ENCODE data around the gene CCDC201.

Gene CCDC201

DNA sequence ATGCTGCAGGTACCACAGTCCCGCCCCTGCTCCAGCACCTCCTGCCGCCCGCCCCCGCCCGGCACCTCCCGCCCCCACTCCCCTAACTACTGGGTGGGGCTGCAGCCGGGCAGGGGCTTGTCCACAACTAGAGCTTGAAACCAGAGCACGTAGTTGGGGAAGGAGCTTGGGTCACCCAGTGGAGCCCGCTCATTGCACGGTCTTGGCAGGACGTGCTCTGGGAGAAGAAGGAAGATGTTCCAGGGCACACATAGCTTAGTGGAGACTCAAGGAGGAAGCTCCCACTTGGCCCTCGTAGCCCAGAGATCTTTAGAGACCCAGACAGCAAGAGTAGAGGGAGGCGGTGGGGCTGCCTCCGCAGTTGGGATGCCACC is 16.1 kb upstream of the CCDC201 start:
- DNase-seq (ENCODE audit: low read depth), result no peak
- TF ChIP-seq POLR2A (IDR thresholded peaks at IDR 0.05; ENCODE audit: extremely low read depth, insufficient read length), result no peak
- H3K4me3 ChIP-seq (ENCODE audit: low read depth, low read length), result no peak overlapping the region

DNA sequence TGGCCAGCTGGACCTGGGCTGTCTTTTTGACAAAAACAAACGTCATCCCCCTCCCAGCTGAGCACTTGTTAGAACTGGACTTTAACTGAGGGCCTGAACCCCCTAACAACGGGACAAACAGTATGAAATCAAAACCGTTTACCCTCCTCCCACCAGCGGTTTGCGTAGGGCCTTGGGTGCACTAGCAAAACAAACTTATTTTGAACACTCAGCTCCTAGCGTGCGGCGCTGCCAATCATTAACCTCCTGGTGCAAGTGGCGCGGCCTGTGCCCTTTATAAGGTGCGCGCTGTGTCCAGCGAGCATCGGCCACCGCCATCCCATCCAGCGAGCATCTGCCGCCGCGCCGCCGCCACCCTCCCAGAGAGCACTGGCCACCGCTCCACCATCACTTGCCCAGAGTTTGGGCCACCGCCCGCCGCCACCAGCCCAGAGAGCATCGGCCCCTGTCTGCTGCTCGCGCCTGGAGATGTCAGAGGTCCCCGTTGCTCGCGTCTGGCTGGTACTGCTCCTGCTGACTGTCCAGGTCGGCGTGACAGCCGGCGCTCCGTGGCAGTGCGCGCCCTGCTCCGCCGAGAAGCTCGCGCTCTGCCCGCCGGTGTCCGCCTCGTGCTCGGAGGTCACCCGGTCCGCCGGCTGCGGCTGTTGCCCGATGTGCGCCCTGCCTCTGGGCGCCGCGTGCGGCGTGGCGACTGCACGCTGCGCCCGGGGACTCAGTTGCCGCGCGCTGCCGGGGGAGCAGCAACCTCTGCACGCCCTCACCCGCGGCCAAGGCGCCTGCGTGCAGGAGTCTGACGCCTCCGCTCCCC is 15.5 kb upstream of the CCDC201 start, which contains the start of gene IGFBP1:
Gene IGFBP1, plus strand, starts transcription at position 304 of the 808 bp plus-strand sequence. Its CDS starts 165 bp downstream, at position 469.
- DNase-seq (ENCODE audit: low read depth), result no peak
- no peak for TF ChIP-seq POLR2A (IDR thresholded peaks at IDR 0.05; ENCODE audit: extremely low read depth, insufficient read length)
- no peak for TF ChIP-seq MYC (IDR thresholded peaks at IDR 0.05; ENCODE audit: low read depth, low read length)
- TF ChIP-seq, protein P1, sequence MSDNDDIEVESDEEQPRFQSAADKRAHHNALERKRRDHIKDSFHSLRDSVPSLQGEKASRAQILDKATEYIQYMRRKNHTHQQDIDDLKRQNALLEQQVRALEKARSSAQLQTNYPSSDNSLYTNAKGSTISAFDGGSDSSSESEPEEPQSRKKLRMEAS (IDR thresholded peaks at IDR 0.05; ENCODE audit: low read depth, low read length), result no peak
- TF ChIP-seq, protein P2, sequence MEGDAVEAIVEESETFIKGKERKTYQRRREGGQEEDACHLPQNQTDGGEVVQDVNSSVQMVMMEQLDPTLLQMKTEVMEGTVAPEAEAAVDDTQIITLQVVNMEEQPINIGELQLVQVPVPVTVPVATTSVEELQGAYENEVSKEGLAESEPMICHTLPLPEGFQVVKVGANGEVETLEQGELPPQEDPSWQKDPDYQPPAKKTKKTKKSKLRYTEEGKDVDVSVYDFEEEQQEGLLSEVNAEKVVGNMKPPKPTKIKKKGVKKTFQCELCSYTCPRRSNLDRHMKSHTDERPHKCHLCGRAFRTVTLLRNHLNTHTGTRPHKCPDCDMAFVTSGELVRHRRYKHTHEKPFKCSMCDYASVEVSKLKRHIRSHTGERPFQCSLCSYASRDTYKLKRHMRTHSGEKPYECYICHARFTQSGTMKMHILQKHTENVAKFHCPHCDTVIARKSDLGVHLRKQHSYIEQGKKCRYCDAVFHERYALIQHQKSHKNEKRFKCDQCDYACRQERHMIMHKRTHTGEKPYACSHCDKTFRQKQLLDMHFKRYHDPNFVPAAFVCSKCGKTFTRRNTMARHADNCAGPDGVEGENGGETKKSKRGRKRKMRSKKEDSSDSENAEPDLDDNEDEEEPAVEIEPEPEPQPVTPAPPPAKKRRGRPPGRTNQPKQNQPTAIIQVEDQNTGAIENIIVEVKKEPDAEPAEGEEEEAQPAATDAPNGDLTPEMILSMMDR (IDR thresholded peaks at IDR 0.05; ENCODE audit: low read depth, low read length), result no peak
- H3K4me3 ChIP-seq (ENCODE audit: low read depth, low read length), result no peak within 1 kb of the TSS

DNA sequence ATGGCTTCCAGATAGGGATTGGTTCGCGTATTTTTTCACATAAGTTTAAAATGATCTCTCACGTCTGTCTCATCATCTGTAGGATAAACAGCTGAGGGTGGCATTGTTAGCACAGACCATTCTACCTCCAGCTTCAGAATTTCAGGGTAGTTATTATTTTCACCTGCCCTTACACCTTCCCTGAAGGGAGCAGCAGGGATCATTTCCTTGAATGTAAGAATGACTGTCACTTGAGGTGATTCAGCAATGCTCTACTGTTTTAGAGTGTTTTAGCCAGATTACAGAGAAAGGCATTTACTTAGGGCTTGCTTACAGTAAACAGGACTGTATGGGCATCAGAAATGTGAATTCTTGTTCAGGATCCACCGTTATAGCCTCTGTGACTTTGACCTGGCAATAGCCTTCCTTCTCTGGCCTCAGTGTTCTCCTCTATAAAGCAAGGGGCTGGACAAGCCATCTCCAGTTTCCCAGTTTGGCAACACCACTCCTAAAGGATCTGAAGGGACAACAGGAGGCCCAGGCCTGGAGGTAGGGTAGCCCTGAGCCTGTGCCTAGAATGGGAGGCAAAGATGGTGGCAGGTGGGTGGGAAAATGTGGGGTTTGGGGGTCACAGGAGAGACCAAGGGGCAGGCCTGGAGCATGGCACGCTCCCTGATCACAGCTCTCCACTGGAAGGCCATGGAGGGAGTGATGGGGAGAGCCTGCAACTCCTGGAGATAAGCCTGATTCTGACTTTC is 14.2 kb upstream of the CCDC201 start:
- TF ChIP-seq POLR2A (IDR thresholded peaks at IDR 0.05; ENCODE audit: extremely low read depth, insufficient read length) (no peak), MYC (IDR thresholded peaks at IDR 0.05; ENCODE audit: low read depth, low read length) (no peak)
- TF ChIP-seq, protein P2 (IDR thresholded peaks at IDR 0.05; ENCODE audit: low read depth, low read length), result no peak
- TF ChIP-seq, protein P1 (IDR thresholded peaks at IDR 0.05; ENCODE audit: low read depth, low read length), result no peak
- DNase-seq (ENCODE audit: low read depth), result no peak
- H3K4me3 ChIP-seq (ENCODE audit: low read depth, low read length), result no peak overlapping the region

DNA sequence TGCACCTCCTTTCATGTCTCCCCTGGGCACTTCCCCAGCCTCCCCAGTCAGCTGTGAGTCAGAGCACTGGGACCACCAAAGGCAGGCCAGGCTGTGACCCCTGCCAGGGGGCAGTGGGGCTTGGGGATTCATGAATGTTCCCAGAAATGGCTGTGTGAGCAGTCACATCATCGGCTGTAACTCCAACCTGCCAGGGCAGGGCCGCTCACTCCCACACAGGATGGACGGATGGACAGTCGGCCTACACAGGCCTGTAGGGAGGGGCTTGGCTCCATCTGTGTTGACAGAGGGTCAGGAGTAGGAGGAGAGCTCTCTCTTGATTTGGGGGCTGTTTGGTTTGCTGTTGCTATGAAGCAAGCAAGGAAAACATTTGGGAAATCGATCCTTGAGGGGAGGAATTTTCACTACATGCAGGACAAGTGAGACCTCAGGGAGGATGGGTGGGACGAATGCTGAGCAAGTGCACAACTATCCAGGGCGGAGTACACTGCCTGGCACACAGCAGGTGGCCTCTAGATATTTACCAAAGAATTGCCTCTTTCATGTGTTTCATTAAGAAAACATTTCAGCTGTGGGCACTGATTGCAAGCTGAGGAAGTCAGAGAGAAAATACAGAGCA is 12.5 kb upstream of the CCDC201 start:
- DNase-seq (ENCODE audit: low read depth), result no peak
- TF ChIP-seq, protein P2 (IDR thresholded peaks at IDR 0.05; ENCODE audit: low read depth, low read length), result no peak
- TF ChIP-seq, protein P1 (IDR thresholded peaks at IDR 0.05; ENCODE audit: low read depth, low read length), result no peak
- TF ChIP-seq MYC (IDR thresholded peaks at IDR 0.05; ENCODE audit: low read depth, low read length) (no peak), POLR2A (IDR thresholded peaks at IDR 0.05; ENCODE audit: extremely low read depth, insufficient read length) (no peak)
- H3K4me3 ChIP-seq (ENCODE audit: low read depth, low read length), result no peak overlapping the region

DNA sequence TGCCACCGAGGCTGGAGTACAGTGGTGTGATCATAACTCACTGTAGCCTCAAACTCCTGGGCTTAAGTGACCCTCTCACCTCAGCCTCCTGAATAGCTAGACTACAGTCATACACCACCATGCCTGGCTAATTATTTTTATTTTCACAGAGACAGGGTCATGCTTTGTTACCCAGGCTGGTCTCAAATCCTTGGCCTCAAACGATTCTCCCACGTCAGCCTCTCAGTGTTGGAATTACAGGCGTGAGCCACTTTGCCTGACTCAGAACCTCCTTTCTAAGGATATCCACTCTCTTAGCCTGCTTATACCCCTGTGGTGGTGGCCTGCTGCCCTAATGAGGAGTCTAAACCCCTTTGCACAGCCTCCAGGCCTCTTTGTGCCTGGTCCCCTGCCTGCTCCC is 11.3 kb upstream of the CCDC201 start:
- TF ChIP-seq POLR2A (IDR thresholded peaks at IDR 0.05; ENCODE audit: extremely low read depth, insufficient read length), result no peak
- TF ChIP-seq, protein P2 (IDR thresholded peaks at IDR 0.05; ENCODE audit: low read depth, low read length), result no peak
- DNase-seq (ENCODE audit: low read depth), result no peak

DNA sequence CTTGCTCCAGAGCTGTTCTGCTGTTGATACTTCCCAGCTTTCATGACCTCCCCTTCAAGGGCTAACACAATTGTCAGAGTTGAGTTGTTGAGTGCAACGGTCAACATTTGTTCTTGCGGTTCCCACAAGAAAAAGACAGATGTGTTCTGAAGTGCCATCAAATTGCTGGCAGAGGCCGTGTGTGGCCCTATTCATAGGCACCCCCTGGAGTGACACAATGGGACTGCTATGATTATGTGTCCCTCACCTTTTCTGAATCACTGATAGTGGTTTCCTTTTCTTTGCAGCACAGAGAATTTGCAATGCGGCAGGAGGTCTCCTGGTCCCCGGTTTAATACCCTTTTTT is 9.6 kb upstream of the CCDC201 start:
- H3K4me3 ChIP-seq (ENCODE audit: low read depth, low read length), result no peak overlapping the region
- no peak for TF ChIP-seq MYC (IDR thresholded peaks at IDR 0.05; ENCODE audit: low read depth, low read length)
- TF ChIP-seq POLR2A (IDR thresholded peaks at IDR 0.05; ENCODE audit: extremely low read depth, insufficient read length), result no peak
- TF ChIP-seq, protein P2 (IDR thresholded peaks at IDR 0.05; ENCODE audit: low read depth, low read length), result no peak
- TF ChIP-seq, protein P1 (IDR thresholded peaks at IDR 0.05; ENCODE audit: low read depth, low read length), result no peak
- DNase-seq (ENCODE audit: low read depth), result no peak

More for the DNA sequence above, 11.3 kb upstream of the CCDC201 start:
- no peak overlapping the region for H3K4me3 ChIP-seq (ENCODE audit: low read depth, low read length)
